ENCODE results near the gene ADAM12.

The ADAM12 gene

GRCh38 chr10:126408953-126409641 is 20.8 kb upstream of the ADAM12 start:
- no peaks in the 10 kb centered on the region for H3K9me3 ChIP-seq
- no peak for TF ChIP-seq CTCF (IDR thresholded peaks at IDR 0.05; ENCODE audit: low read depth, low read length)
- DNase-seq = no peak
- H3K36me3 ChIP-seq = no peaks in the 10 kb centered on the region
- H3K4me3 ChIP-seq (ENCODE audit: low read depth, low read length) = no peak overlapping the region
- peaks cover 2% of the 10 kb centered on the region; the same call in 1 of the 2 replicates for H3K4me1 ChIP-seq
- no peaks in the 10 kb centered on the region for H3K27me3 ChIP-seq

- DNase-seq = no peak
- no peak for TF ChIP-seq CTCF (IDR thresholded peaks at IDR 0.05; ENCODE audit: low read depth, low read length)
- H3K36me3 ChIP-seq = no peaks in the 10 kb centered on the region
- no peaks in the 10 kb centered on the region for H3K9me3 ChIP-seq
- H3K4me1 ChIP-seq = peaks cover 12% of the 10 kb centered on the region
- H3K4me3 ChIP-seq (ENCODE audit: low read depth, low read length) = no peak overlapping the region
- no peaks in the 10 kb centered on the region for H3K27me3 ChIP-seq
Measured at GRCh38 chr10:126407831-126408230, 19.6 kb upstream of the ADAM12 start.

GRCh38 chr10:126405239-126405775 is 17.0 kb upstream of the ADAM12 start:
- DNase-seq = no peak
- peaks cover 25% of the 10 kb centered on the region for H3K4me1 ChIP-seq
- H3K27me3 ChIP-seq = no peaks in the 10 kb centered on the region
- no peak overlapping the region for H3K4me3 ChIP-seq (ENCODE audit: low read depth, low read length)
- no peak for TF ChIP-seq CTCF (IDR thresholded peaks at IDR 0.05; ENCODE audit: low read depth, low read length)
- H3K9me3 ChIP-seq = no peaks in the 10 kb centered on the region
- H3K36me3 ChIP-seq = no peaks in the 10 kb centered on the region

- no peaks in the 10 kb centered on the region for H3K36me3 ChIP-seq
- no peaks in the 10 kb centered on the region for H3K27me3 ChIP-seq
- peaks cover 38% of the 10 kb centered on the region for H3K4me1 ChIP-seq
- DNase-seq = peak; percentile 32
- H3K4me3 ChIP-seq (ENCODE audit: low read depth, low read length) = peak overlapping the region; percentile 15
- H3K9me3 ChIP-seq = no peaks in the 10 kb centered on the region
- no peak for TF ChIP-seq CTCF (IDR thresholded peaks at IDR 0.05; ENCODE audit: low read depth, low read length)
Measured at GRCh38 chr10:126402721-126403695, 14.7 kb upstream of the ADAM12 start.

GRCh38 chr10:126400641-126401040 is 12.4 kb upstream of the ADAM12 start:
- H3K36me3 ChIP-seq = no peaks in the 10 kb centered on the region
- no peak for DNase-seq
- H3K4me1 ChIP-seq = peaks cover 42% of the 10 kb centered on the region
- H3K4me3 ChIP-seq (ENCODE audit: low read depth, low read length) = no peak overlapping the region
- H3K27me3 ChIP-seq = no peaks in the 10 kb centered on the region
- no peak for TF ChIP-seq CTCF (IDR thresholded peaks at IDR 0.05; ENCODE audit: low read depth, low read length)
- H3K9me3 ChIP-seq = no peaks in the 10 kb centered on the region

Measured in BE2C (cell line).